Chondrocyte (in vitro differentiated cells): ENCODE measurements around the gene IMP3. TPM values are rescaled to one million over a fixed set of nuclear protein-coding genes. Genes with fewer than 3 reads are reported as not detected.

Source experiments
- DNase-seq: peaks from one replicate; pipeline ENCODE4 v3.0.0; 2021; ENCODE audit warnings: mixed read lengths, low spot score
- H3K27ac Mint-ChIP-seq: one replicate; pipeline ENCODE4 v1.8.0; 2021; ENCODE audit warnings: mild to moderate bottlenecking, moderate library complexity, mixed read lengths; ENCODE audit not compliant: unreplicated experiment
- H3K27me3 Mint-ChIP-seq: 2 replicates; pipeline ENCODE4 v1.8.0; 2021; ENCODE audit warnings: low read depth, mixed read lengths
- H3K36me3 Mint-ChIP-seq: 2 replicates; pipeline ENCODE4 v1.8.0; 2021; ENCODE audit warnings: low read depth, mixed read lengths
- H3K4me1 Mint-ChIP-seq: 2 replicates; pipeline ENCODE4 v1.8.0; 2021; ENCODE audit warnings: low read depth, mild to moderate bottlenecking, mixed read lengths
- H3K4me3 Mint-ChIP-seq: one replicate; pipeline ENCODE4 v1.8.0; 2021; ENCODE audit warnings: mild to moderate bottlenecking, moderate library complexity, mixed read lengths; ENCODE audit not compliant: unreplicated experiment
- H3K9me3 Mint-ChIP-seq: 2 replicates; pipeline ENCODE4 v1.8.0; 2021; ENCODE audit warnings: low read depth, mixed read lengths
- total RNA-seq: library from RNA; stranded (reverse); gene quantifications from 3 replicates; pipeline ENCODE4 v1.2.1, GENCODE V29; 2021
- TF ChIP-seq, protein P1 (sequence below): fragments of 200-600 bp; sonication (generic); IDR thresholded peaks from 2 replicates; pipeline ENCODE4 v1.5.0; 2021; ENCODE audit warnings: antibody characterized with exemption, mild to moderate bottlenecking, moderate library complexity

IMP3 gene
- total RNA-seq, 1 donor from 2014 or later = 29.0 TPM

DNA sequence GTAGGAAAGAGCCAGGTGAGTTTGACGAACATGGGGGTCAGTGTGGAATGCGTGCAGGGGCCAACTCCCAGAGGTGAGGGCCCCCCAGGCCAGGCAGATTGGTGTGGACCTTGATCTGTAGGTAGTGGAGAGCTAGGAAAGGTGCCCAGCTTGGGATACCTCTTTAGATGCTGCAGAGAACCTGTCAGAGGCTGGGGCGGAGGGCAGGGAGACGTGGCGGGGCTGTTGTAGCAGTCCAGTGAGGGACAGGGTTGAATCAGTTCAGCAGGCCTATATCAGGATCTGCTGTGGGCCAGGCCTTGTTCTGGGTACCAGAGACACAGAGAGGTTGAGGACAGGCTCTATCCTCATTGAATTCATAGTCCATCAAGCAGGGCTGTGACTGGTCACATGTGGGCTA lies 16.3 kb upstream of the IMP3 start:
- TF ChIP-seq, protein P1, sequence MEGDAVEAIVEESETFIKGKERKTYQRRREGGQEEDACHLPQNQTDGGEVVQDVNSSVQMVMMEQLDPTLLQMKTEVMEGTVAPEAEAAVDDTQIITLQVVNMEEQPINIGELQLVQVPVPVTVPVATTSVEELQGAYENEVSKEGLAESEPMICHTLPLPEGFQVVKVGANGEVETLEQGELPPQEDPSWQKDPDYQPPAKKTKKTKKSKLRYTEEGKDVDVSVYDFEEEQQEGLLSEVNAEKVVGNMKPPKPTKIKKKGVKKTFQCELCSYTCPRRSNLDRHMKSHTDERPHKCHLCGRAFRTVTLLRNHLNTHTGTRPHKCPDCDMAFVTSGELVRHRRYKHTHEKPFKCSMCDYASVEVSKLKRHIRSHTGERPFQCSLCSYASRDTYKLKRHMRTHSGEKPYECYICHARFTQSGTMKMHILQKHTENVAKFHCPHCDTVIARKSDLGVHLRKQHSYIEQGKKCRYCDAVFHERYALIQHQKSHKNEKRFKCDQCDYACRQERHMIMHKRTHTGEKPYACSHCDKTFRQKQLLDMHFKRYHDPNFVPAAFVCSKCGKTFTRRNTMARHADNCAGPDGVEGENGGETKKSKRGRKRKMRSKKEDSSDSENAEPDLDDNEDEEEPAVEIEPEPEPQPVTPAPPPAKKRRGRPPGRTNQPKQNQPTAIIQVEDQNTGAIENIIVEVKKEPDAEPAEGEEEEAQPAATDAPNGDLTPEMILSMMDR = no peak
- DNase-seq = no peak
- peaks cover 60% of the 10 kb centered on the region for H3K4me1 Mint-ChIP-seq
- H3K27ac Mint-ChIP-seq = no peak overlapping the region
- no peaks in the 10 kb centered on the region for H3K9me3 Mint-ChIP-seq
- peaks cover 7% of the 10 kb centered on the region for H3K36me3 Mint-ChIP-seq
- no peaks in the 10 kb centered on the region for H3K27me3 Mint-ChIP-seq
- H3K4me3 Mint-ChIP-seq = no peak overlapping the region

DNA sequence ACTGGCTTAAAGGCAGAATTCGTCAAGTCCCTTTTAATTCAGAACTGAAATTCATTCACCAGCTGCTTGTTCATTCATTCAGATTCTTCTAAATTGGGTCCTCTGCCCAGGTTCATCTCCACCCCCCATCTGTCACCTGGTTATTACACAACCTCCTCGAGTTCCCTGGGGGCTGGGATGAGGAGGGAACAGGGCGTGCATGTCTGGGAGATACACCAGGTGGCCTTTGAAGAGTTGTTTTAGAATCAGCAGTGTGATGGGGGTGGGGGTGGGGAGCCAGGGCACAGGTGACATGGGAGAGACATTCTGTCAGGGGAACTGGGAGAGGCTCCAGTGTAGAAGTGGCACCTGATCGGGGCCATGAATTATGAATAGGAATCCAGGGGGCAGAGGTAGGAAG lies 15.9 kb upstream of the IMP3 start:
- TF ChIP-seq, protein P1 = no peak
- DNase-seq = no peak
- peaks cover 60% of the 10 kb centered on the region for H3K4me1 Mint-ChIP-seq
- H3K27me3 Mint-ChIP-seq = no peaks in the 10 kb centered on the region
- peaks cover 11% of the 10 kb centered on the region for H3K36me3 Mint-ChIP-seq
- no peak overlapping the region for H3K27ac Mint-ChIP-seq
- H3K9me3 Mint-ChIP-seq = no peaks in the 10 kb centered on the region
- H3K4me3 Mint-ChIP-seq = no peak overlapping the region

DNA sequence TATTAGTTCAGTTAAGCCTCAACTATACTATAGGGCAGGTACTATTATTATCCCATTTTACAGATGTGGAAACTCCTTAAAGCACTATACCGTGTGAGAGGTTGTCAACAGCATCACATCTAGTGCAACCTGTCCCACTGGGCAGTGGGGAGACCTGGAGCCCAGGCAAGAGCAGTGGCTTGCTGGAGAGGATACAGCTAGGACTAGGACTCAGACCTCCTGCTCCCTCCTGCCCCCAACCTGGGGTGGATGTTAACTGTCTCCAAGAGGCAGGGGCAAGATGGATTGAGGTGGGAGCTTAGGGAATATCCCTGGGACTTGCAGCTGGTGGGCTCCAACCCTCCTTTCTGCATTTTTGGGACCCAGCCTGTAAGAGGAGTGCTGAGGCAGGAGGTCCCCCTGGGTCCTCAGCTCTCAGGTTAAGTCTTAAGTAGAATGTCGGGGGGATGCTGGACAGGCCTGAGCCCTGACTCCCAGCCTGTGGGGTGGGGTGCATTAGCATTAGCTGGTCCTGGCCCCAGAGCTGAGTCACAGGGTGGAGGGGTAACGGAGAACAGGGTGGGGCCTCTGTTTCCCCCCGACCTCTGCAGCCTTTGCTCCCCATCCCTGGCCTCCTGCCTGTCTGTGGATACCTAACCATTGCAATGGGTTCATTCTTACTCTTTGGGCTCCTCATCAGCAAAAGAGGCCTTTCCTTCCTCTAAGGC lies 14.3 kb upstream of the IMP3 start:
- Mint-ChIP-seq H3K27ac (no peak overlapping the region), H3K9me3 (no peaks in the 10 kb centered on the region), H3K36me3 (peaks cover 13% of the 10 kb centered on the region), H3K4me3 (no peak overlapping the region), H3K27me3 (no peaks in the 10 kb centered on the region), H3K4me1 (peaks cover 61% of the 10 kb centered on the region)
- DNase-seq = no peak
- TF ChIP-seq, protein P1 = no peak

DNA sequence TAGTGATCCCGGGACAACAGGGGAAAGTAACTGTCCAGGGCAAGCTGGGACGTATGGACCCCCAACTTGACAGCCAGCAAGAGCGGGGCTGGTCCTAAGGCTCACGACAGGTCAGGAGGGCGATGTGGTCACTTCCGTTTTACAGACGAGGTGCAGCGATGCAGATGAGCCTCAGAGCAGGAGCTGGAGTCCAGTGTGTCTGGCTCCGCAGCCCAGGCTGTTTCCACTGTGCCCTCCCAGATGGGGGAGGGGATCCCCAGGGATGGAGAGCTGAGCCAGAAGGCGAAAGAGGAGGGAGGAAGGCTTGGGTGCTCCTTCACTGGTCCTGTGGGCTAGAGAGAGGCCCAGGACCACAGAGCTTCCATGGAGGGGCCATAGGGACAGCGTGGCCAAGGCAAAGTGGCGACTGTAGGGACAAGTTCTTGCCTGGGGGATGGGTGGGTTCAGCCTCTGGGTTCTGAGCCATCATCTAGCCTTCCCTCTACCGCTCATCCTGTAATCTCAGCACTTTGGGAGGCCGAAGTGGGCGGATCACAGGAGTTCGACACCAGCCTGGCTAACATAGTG lies 13.4 kb upstream of the IMP3 start:
- H3K4me3 Mint-ChIP-seq = no peak overlapping the region
- H3K27me3 Mint-ChIP-seq = no peaks in the 10 kb centered on the region
- no peak for DNase-seq
- TF ChIP-seq, protein P1 = no peak
- peaks cover 14% of the 10 kb centered on the region for H3K36me3 Mint-ChIP-seq
- peaks cover 70% of the 10 kb centered on the region for H3K4me1 Mint-ChIP-seq
- H3K9me3 Mint-ChIP-seq = no peaks in the 10 kb centered on the region
- H3K27ac Mint-ChIP-seq = peak overlapping the region; percentile 8

DNA sequence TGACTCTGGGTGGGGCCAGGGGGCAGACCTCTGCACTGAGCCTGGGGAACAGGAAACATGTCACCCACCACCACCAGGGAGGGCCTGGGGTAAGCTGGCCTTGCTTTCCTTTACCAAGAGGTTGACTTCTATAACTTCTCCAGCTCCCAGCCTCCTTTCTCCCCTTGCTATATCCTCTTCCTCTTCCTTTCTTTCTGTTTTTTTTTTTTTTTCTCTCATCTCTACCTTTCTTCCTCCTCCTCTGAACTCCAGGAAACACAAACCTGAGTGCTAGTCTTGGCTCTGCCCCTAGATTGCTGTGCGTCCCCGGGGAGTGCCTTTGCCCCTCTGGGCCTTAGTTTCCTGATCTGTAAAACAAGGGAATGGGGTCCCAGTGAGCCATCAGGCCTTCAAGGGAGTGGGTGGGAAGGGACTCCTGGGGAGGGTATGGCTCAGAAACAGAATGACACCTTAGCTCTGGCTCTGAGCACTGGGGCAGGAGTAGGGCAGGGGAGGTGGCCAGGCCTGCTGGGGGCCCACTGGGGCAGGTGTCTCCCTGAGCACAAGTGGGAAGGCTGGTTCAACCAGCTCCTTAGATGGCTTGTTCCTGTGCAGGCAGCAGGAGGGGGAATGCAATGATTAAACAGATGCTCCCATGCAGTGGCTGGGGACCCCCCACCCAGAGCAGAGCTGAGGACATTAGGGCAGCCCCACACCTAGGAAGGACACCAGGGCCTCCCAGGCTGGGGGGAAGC lies 12.0 kb upstream of the IMP3 start:
- H3K4me3 Mint-ChIP-seq = peak overlapping the region; percentile 95
- H3K27me3 Mint-ChIP-seq = no peaks in the 10 kb centered on the region
- H3K4me1 Mint-ChIP-seq = peaks cover 72% of the 10 kb centered on the region
- DNase-seq = no peak
- no peak overlapping the region for H3K27ac Mint-ChIP-seq
- no peaks in the 10 kb centered on the region for H3K9me3 Mint-ChIP-seq
- H3K36me3 Mint-ChIP-seq = peaks cover 14% of the 10 kb centered on the region
- TF ChIP-seq, protein P1 = no peak
